A549 (cell line): ENCODE results near the gene STIMATE. TPM values are rescaled to one million over a fixed set of nuclear protein-coding genes. Genes with fewer than 3 reads are reported as not detected.

Experiments used
- ATAC-seq, 2 experiments: fragments of 200-7000 bp in 1 of 2; fragments of >200 bp in 1 of 2; cut with Nextera tagmentation in 1 of 2; cut with Tn5 transposase in 1 of 2; 3 replicates each; pipeline versions ENCODE4 v1.8.0 to v1.9.1; 2018 to 2020; ENCODE audit warnings: mild to moderate bottlenecking in 1 of 2, moderate library complexity in 1 of 2
- CTCF ChIA-PET: fragments of 300-600 bp; sonication (Branson Sonifier 250); formaldehyde crosslinking; extraction: SDS; loops from one replicate; lab custom pipeline; 2021; ENCODE audit warnings: antibody characterized with exemption, inconsistent platforms; lab: Yijun Ruan, JAX
- POLR2A ChIA-PET: fragments of 350-600 bp; formaldehyde crosslinking; extraction: SDS; loops from one replicate; lab custom pipeline; 2021; ENCODE audit warnings: antibody characterized with exemption, inconsistent platforms; lab: Yijun Ruan, JAX
- DNase-seq, 2 experiments: peaks; one replicate each; pipeline versions ENCODE4 v3.0.0 to v3.0.0-alpha.2; 2011 to 2016; ENCODE audit warnings: low read depth in 1 of 2, low spot score in 1 of 2
- FAIRE-seq: peaks from 2 replicates; lab custom pipeline; 2011; peaks lifted over from hg19 to GRCh38; lab: Jason Lieb, UNC
- H3K27ac ChIP-seq, 2 experiments: fragments of >200 bp; sonication (Bioruptor Twin); formaldehyde crosslinking; 3 replicates each; pipeline ENCODE4 v1.5.1; 2016 to 2017
- H3K4me1 ChIP-seq: fragments of >200 bp; sonication (Bioruptor Twin); formaldehyde crosslinking; 3 replicates; pipeline ENCODE4 v1.6.1; 2016
- H3K4me2 ChIP-seq: fragments of >200 bp; sonication (Bioruptor Twin); formaldehyde crosslinking; 3 replicates; pipeline ENCODE4 v1.6.1; 2016
- H3K4me3 ChIP-seq: fragments of >200 bp; sonication (Bioruptor Twin); formaldehyde crosslinking; 3 replicates; pipeline ENCODE4 v1.5.1; 2016
- H3K9me3 ChIP-seq: fragments of >200 bp; sonication (Bioruptor Twin); formaldehyde crosslinking; 3 replicates; pipeline ENCODE4 v1.6.1; 2016
- ATOH8 ChIP-seq: fragments of 250-450 bp; sonication (Bioruptor Pico); IDR thresholded peaks from 2 replicates; pipeline ENCODE4 v1.5.0; 2020; ENCODE audit warnings: low read depth, mild to moderate bottlenecking, moderate library complexity
- BHLHE40 ChIP-seq: IDR thresholded peaks from 2 replicates; pipeline ENCODE4 v1.6.1; 2012; ENCODE audit warnings: low read depth, low read length, inconsistent platforms
- CHD2 ChIP-seq: fragments of 150-350 bp; IDR thresholded peaks from 2 replicates; pipeline ENCODE4 v1.6.1; 2014; ENCODE audit warnings: low read length; ENCODE audit not compliant: partially characterized antibody
- CHD4 ChIP-seq: fragments of 200-600 bp; sonication (generic); IDR thresholded peaks from 2 replicates; pipeline ENCODE4 v1.6.1; 2016; ENCODE audit warnings: antibody characterized with exemption, mild to moderate bottlenecking, borderline replicate concordance
- EHF ChIP-seq: fragments of 250-450 bp; sonication (Bioruptor Pico); IDR thresholded peaks from 2 replicates; pipeline ENCODE4 v1.5.0; 2020; ENCODE audit warnings: mild to moderate bottlenecking
- EHMT2 ChIP-seq: fragments of 200-600 bp; sonication (generic); IDR thresholded peaks from 2 replicates; pipeline ENCODE4 v1.6.1; 2016; ENCODE audit warnings: antibody characterized with exemption, low read depth, mild to moderate bottlenecking, moderate library complexity
- ELK1 ChIP-seq: fragments of 150-350 bp; IDR thresholded peaks from 2 replicates; pipeline ENCODE4 v1.6.1; 2014; ENCODE audit warnings: low read depth, mild to moderate bottlenecking, low read length
- EP300 ChIP-seq, 2 experiments: fragments of >200 bp; sonication (Bioruptor Twin); formaldehyde crosslinking; IDR thresholded peaks; 2 replicates in 1 of 2; 3 replicates in 1 of 2; pipeline ENCODE4 v1.6.1; 2016 to 2017
- ESRRA ChIP-seq: fragments of 150-350 bp; IDR thresholded peaks from 2 replicates; pipeline ENCODE4 v1.6.1; 2014; ENCODE audit warnings: mild to moderate bottlenecking, low read length, borderline replicate concordance
- FOSL2 ChIP-seq, 2 experiments: fragments of 450-650 bp in 1 of 2; fragments of >200 bp in 1 of 2; sonication (Bioruptor Twin) in 1 of 2; formaldehyde crosslinking; IDR thresholded peaks; 2 replicates each; pipeline versions ENCODE4 v1.5.0 to v1.6.1; 2016 to 2020; ENCODE audit warnings: mild to moderate bottlenecking in 1 of 2, moderate library complexity in 1 of 2
- HEYL ChIP-seq: fragments of 250-450 bp; sonication (Bioruptor Pico); IDR thresholded peaks from 2 replicates; pipeline ENCODE4 v1.8.0; 2021; ENCODE audit warnings: mild to moderate bottlenecking, moderate library complexity
- HOXB13 ChIP-seq: fragments of 250-450 bp; sonication (Bioruptor Pico); IDR thresholded peaks from 2 replicates; pipeline ENCODE4 v1.5.0; 2020; ENCODE audit warnings: low read depth, mild to moderate bottlenecking, moderate library complexity
- HOXB5 ChIP-seq: fragments of 250-450 bp; sonication (Bioruptor Pico); IDR thresholded peaks from 2 replicates; pipeline ENCODE4 v1.5.0; 2020; ENCODE audit warnings: mild to moderate bottlenecking, moderate library complexity
- JUN ChIP-seq, 2 experiments: fragments of >200 bp; sonication (Bioruptor Twin); formaldehyde crosslinking; IDR thresholded peaks; 2 replicates in 1 of 2; 3 replicates in 1 of 2; pipeline ENCODE4 v1.6.1; 2016 to 2017
- NFE2L2 ChIP-seq: fragments of 150-350 bp; conservative IDR thresholded peaks from 2 replicates; pipeline ENCODE4 v1.6.1; 2014; ENCODE audit warnings: low read length
- POLR2A ChIP-seq: IDR thresholded peaks from 2 replicates; pipeline ENCODE4 v1.6.1; 2012; ENCODE audit warnings: mild to moderate bottlenecking, low read length
- REST ChIP-seq: fragments of 200-600 bp; sonication (generic); IDR thresholded peaks from 2 replicates; pipeline ENCODE4 v1.6.1; 2016; ENCODE audit warnings: antibody characterized with exemption, mild to moderate bottlenecking, moderate library complexity
- RFX5 ChIP-seq: fragments of 450-650 bp; IDR thresholded peaks from 2 replicates; pipeline ENCODE4 v1.7.1; 2014; ENCODE audit warnings: antibody characterized with exemption, mild to moderate bottlenecking, moderate library complexity
- RNF2 ChIP-seq: fragments of 200-600 bp; sonication (generic); IDR thresholded peaks from 2 replicates; pipeline ENCODE4 v1.6.1; 2016; ENCODE audit warnings: low read depth, mild to moderate bottlenecking, antibody characterized with exemption, moderate library complexity, borderline replicate concordance
- SREBF2 ChIP-seq: fragments of 450-650 bp; IDR thresholded peaks from 2 replicates; pipeline ENCODE4 v1.6.1; 2014; ENCODE audit warnings: mild to moderate bottlenecking, moderate library complexity
- TFCP2L1 ChIP-seq: fragments of 250-450 bp; sonication (Bioruptor Pico); IDR thresholded peaks from 2 replicates; pipeline ENCODE4 v1.5.0; 2021; ENCODE audit warnings: mild to moderate bottlenecking
- TP53 ChIP-seq: fragments of 250-450 bp; sonication (Bioruptor Pico); IDR thresholded peaks from 2 replicates; pipeline ENCODE4 v1.5.0; 2021; ENCODE audit warnings: mild to moderate bottlenecking, moderate library complexity
- WGBS: methylation state at CpG from one replicate; pipeline ENCODE4 v1.1.6; 2017; ENCODE audit errors: missing lambda C conversion rate; 5-methylcytosine and 5-hydroxymethylcytosine counted together
- polyA plus RNA-seq, 4 experiments: library from polyadenylated mRNA; depleted of rRNA in 3 of 4; stranded (reverse); fragments of >200 nt; fragmentation: RNase III in 1 of 4; extraction: RNeasy Plus Mini Kit Qiagen cat#74134 plus additional on column Dnase treatment in 1 of 4; gene quantifications; 2 replicates in 3 of 4; 3 replicates in 1 of 4; pipeline ENCODE4 v1.2.3, GENCODE V29; 2011 to 2017

STIMATE gene
- polyA plus RNA-seq, 2 of the 4 experiments (the other 2 are of a cell fraction): 5.2 to 5.5 TPM

- no peak for FAIRE-seq
- POLR2A ChIA-PET: no interaction called here
- H3K9me3 ChIP-seq: no peaks in the 10 kb centered on the region
- CTCF ChIA-PET: interaction anchor here (0.9 to 1.4 kb wide), 2 partner anchors 11 to 19 kb away, joined by 3 read pairs; no protein-coding TSS in a partner anchor
- no peak for ATAC-seq
- WGBS: 89% methylated on average over 8 of the region's 8 CpGs
- DNase-seq: no peak
- no peak for TF ChIP-seq TP53
- TF ChIP-seq, all 56 proteins: peak for 0
- no peak overlapping the region for H3K4me3 ChIP-seq
- no peak overlapping the region for H3K27ac ChIP-seq
- H3K4me2 ChIP-seq: no peak overlapping the region
- H3K4me1 ChIP-seq: no peaks in the 10 kb centered on the region
Measured at GRCh38 chr3:52859686-52860423, 37.5 kb downstream of the STIMATE start.

GRCh38 chr3:52857864-52858263 is 39.5 kb downstream of the STIMATE start:
- ATAC-seq (no peak), FAIRE-seq (no peak), DNase-seq (no peak)
- ChIA-PET POLR2A (no interaction called here), CTCF (no interaction called here)
- TF ChIP-seq POLR2A: no peak
- TF ChIP-seq JUN (IDR thresholded peaks at IDR 0.05): no peak
- Histone ChIP-seq H3K27ac (no peak overlapping the region), H3K4me3 (no peak overlapping the region), H3K9me3 (no peaks in the 10 kb centered on the region), H3K4me1 (no peaks in the 10 kb centered on the region), H3K4me2 (no peak overlapping the region)
- WGBS: 90% methylated on average over 5 of the region's 5 CpGs

- ChIA-PET CTCF (interaction anchor here (1.1 kb wide), 1 partner anchor 215 kb away, joined by 3 read pairs; no protein-coding TSS in a partner anchor), POLR2A (no interaction called here)
- ATAC-seq (no peak), FAIRE-seq (no peak), DNase-seq (no peak)
- TF ChIP-seq ESRRA (no peak), HEYL (CRISPR knock-in tag) (no peak), SREBF2 (no peak), CHD2 (no peak), HOXB5 (no peak)
- H3K4me2 ChIP-seq: no peak overlapping the region
- H3K4me3 ChIP-seq: no peak overlapping the region
- 76% methylated on average over 3 of the region's 3 CpGs for WGBS
- no peak overlapping the region for H3K27ac ChIP-seq
- no peaks in the 10 kb centered on the region for H3K9me3 ChIP-seq
- no peaks in the 10 kb centered on the region for H3K4me1 ChIP-seq
Measured at GRCh38 chr3:52857133-52857532, 40.2 kb downstream of the STIMATE start.

- ChIA-PET CTCF (interaction anchor here (1.0 to 1.1 kb wide), 2 partner anchors 18 to 215 kb away, joined by 3 to 4 read pairs; no protein-coding TSS in a partner anchor), POLR2A (no interaction called here)
- WGBS: 95% methylated on average over 5 of the region's 5 CpGs
- Histone ChIP-seq H3K4me3 (no peak overlapping the region), H3K4me2 (no peak overlapping the region), H3K4me1 (no peaks in the 10 kb centered on the region), H3K27ac (no peak overlapping the region), H3K9me3 (no peaks in the 10 kb centered on the region)
- no peak for DNase-seq
- TF ChIP-seq EHMT2 (no peak), EP300 (IDR thresholded peaks at IDR 0.05) (no peak), EHF (CRISPR knock-in tag) (no peak), ATOH8 (no peak), NFE2L2 (no peak), FOSL2 (IDR thresholded peaks at IDR 0.05) (no peak), FOSL2 (CRISPR knock-in tag; IDR thresholded peaks at IDR 0.05) (no peak), CHD2 (no peak), ELK1 (no peak), TFCP2L1 (CRISPR knock-in tag) (no peak), TP53 (no peak), HOXB13 (CRISPR knock-in tag) (no peak), CHD4 (no peak), BHLHE40 (no peak), RNF2 (no peak), POLR2A (no peak), REST (no peak), RFX5 (no peak)
- FAIRE-seq: no peak
- ATAC-seq: no peak
Measured at GRCh38 chr3:52856666-52857065, 40.7 kb downstream of the STIMATE start.
